ENCODE measurements around the gene SPDYE1.
"Not testable (repeated sequence)": the region's sequence is repeated elsewhere in the genome, so short reads cannot be mapped to it uniquely, and the experiment has no call there.

GRCh38 chr7:44040493-44040891, 42.8 kb downstream of the SPDYE1 start:
- TF ChIP-seq CTCF, POLR2AphosphoS5 (IDR thresholded peaks at IDR 0.05): not testable (repeated sequence)
